ENCODE results near the gene XIRP1. TPM values are rescaled to one million over a fixed set of nuclear protein-coding genes. Genes with fewer than 3 reads are reported as not detected.

XIRP1 gene
- total and polyA plus RNA-seq, 2 of the 13 experiments (the other 11 are each of a cell fraction or from before 2014, with no cell fraction given), result not detected

GRCh38 chr3:39189959-39190269 is 2.5 kb downstream of the XIRP1 start (continued):
- TF ChIP-seq ATF7-NPFF (CRISPR knock-in tag; IDR thresholded peaks at IDR 0.05; ENCODE audit: low read depth), result no peak
- no peak for TF ChIP-seq SRSF1 (optimal IDR thresholded peaks at IDR 0.05; ENCODE audit: low read depth, low read length)
- no peak for TF ChIP-seq KLF11 (CRISPR knock-in tag; IDR thresholded peaks at IDR 0.05)
- TF ChIP-seq ZNF329 (CRISPR knock-in tag; IDR thresholded peaks at IDR 0.05; ENCODE audit: low read depth), result no peak
- TF ChIP-seq RNF219 (CRISPR knock-in tag; IDR thresholded peaks at IDR 0.05), result no peak
- TF ChIP-seq RAD21 (CRISPR knock-in tag; IDR thresholded peaks at IDR 0.05), result peak; percentile 78
- TF ChIP-seq SETDB1 (CRISPR knock-in tag; IDR thresholded peaks at IDR 0.05; ENCODE audit: borderline replicate concordance), result no peak
- no peak for TF ChIP-seq ZNF609 (CRISPR knock-in tag; IDR thresholded peaks at IDR 0.05; ENCODE audit: borderline replicate concordance)
